ENCODE measurements around the gene LCP2. TPM values are rescaled to one million over a fixed set of nuclear protein-coding genes. Genes with fewer than 3 reads are reported as not detected.

The LCP2 gene
- total and polyA plus RNA-seq, 2 of the 4 experiments (the other 2 are of a cell fraction) = not detected

GRCh38 chr5:170305646-170306025, 8.1 kb upstream of the LCP2 start:
- intact Hi-C loops (cut with micrococcal nuclease) (no loop called here), in situ Hi-C loops (cut with MboI; ENCODE audit: low sequenced_read_pairs) (no loop called here), dilution Hi-C loops (cut with HindIII; ENCODE audit: low sequenced_read_pairs, unreplicated experiment) (no loop called here)
- Histone ChIP-seq H4K8ac (ENCODE audit: low read depth in 2 of 2, low read length in 2 of 2) (no peak overlapping the region), H2BK5ac (ENCODE audit: low read depth, low read length, poor library complexity, severe bottlenecking) (no peak overlapping the region), H4K91ac (ENCODE audit: insufficient read depth, low read depth, low read length) (no peak overlapping the region), H2BK20ac (ENCODE audit: low read depth, low read length) (no peak overlapping the region), H3K4me1 (ENCODE audit: control insufficient read depth, insufficient read depth, low read length) (no peaks in the 10 kb centered on the region), H3K56ac (ENCODE audit: extremely low read depth, insufficient read depth, low read length) (no peak overlapping the region), H4K20me1 (ENCODE audit: insufficient read depth, low read length) (no peaks in the 10 kb centered on the region), H2AK9ac (replicated peaks; ENCODE audit: low read depth, low read length, poor library complexity) (no peak overlapping the region), H2AFZ (replicated peaks; ENCODE audit: low read length, poor library complexity) (no peak overlapping the region), H4K5ac (ENCODE audit: low read depth, low read length) (no peak overlapping the region), H3K9me3 (ENCODE audit: control insufficient read depth, insufficient read depth, low read length) (no peaks in the 10 kb centered on the region), H3K14ac (replicated peaks; ENCODE audit: low read depth, low read length) (no peak overlapping the region), H3K27ac (ENCODE audit: insufficient read depth, low read length) (no peak overlapping the region), H3K4me3 (ENCODE audit: insufficient read depth, low read depth, low read length) (no peak overlapping the region), H2BK15ac (ENCODE audit: low read depth, low read length) (no peak overlapping the region), H2AK5ac (ENCODE audit: low read depth, low read length) (no peak overlapping the region), H3K4ac (ENCODE audit: low read depth, low read length) (no peak overlapping the region), H3K18ac (ENCODE audit: low read depth, low read length) (no peak overlapping the region), H3K27me3 (ENCODE audit: control insufficient read depth, insufficient read depth, low read length) (no peaks in the 10 kb centered on the region), H3K23ac (ENCODE audit: low read depth, low read length) (no peak overlapping the region), H3K9me1 (ENCODE audit: insufficient read depth, low read length) (no peaks in the 10 kb centered on the region), H3K79me1 (ENCODE audit: low read depth in 1 of 2, low read length in 2 of 2) (no peaks in the 10 kb centered on the region), H2BK120ac (ENCODE audit: low read depth, low read length) (no peak overlapping the region), H3K4me2 (ENCODE audit: low read depth, low read length) (no peak overlapping the region), H3K36me3 (ENCODE audit: control insufficient read depth, insufficient read depth, low read length) (no peaks in the 10 kb centered on the region), H3K9ac (ENCODE audit: low read depth, low read length) (no peak overlapping the region)
- ATAC-seq (ENCODE audit: low read depth) = no peak
- no peak for DNase-seq
- CTCF ChIA-PET = interaction anchor here (0.6 kb wide), 1 partner anchor 16 kb away, joined by 3 read pairs; no protein-coding TSS in a partner anchor
- WGBS, 2 experiments (ENCODE audit: extremely low coverage in 2 of 2, insufficient read length in 1 of 2) = no CpG with 5 or more reads among the region's 3 CpGs
- no TSS peak for BruUV-seq (replicated peaks)
- POLR2A ChIA-PET (ENCODE audit: unreplicated experiment) = no interaction called here
- TF ChIP-seq POLR2A (IDR thresholded peaks at IDR 0.05; ENCODE audit: low read depth, low read length) = no peak
- TF ChIP-seq SMC3 (IDR thresholded peaks at IDR 0.05; ENCODE audit: low read depth, low read length) = no peak
- TF ChIP-seq MXI1 (IDR thresholded peaks at IDR 0.05; ENCODE audit: borderline replicate concordance, low read depth, low read length) = no peak
- TF ChIP-seq ELK1 (IDR thresholded peaks at IDR 0.05; ENCODE audit: borderline replicate concordance, low read depth, low read length) = no peak
- TF ChIP-seq FOS (IDR thresholded peaks at IDR 0.05; ENCODE audit: low read depth, low read length) = no peak
- TF ChIP-seq BHLHE40 (IDR thresholded peaks at IDR 0.05; ENCODE audit: low read depth, low read length) = no peak
- TF ChIP-seq MAFK (IDR thresholded peaks at IDR 0.05; ENCODE audit: low read depth, low read length) = no peak
- TF ChIP-seq, protein P1, sequence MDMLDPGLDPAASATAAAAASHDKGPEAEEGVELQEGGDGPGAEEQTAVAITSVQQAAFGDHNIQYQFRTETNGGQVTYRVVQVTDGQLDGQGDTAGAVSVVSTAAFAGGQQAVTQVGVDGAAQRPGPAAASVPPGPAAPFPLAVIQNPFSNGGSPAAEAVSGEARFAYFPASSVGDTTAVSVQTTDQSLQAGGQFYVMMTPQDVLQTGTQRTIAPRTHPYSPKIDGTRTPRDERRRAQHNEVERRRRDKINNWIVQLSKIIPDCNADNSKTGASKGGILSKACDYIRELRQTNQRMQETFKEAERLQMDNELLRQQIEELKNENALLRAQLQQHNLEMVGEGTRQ (IDR thresholded peaks at IDR 0.05; ENCODE audit: low read depth, low read length) = no peak
- no peak for TF ChIP-seq MAZ (IDR thresholded peaks at IDR 0.05; ENCODE audit: borderline replicate concordance, low read depth, low read length)
- TF ChIP-seq NFE2L2 (IDR thresholded peaks at IDR 0.05; ENCODE audit: low read depth, low read length) = no peak
- TF ChIP-seq, protein P2, sequence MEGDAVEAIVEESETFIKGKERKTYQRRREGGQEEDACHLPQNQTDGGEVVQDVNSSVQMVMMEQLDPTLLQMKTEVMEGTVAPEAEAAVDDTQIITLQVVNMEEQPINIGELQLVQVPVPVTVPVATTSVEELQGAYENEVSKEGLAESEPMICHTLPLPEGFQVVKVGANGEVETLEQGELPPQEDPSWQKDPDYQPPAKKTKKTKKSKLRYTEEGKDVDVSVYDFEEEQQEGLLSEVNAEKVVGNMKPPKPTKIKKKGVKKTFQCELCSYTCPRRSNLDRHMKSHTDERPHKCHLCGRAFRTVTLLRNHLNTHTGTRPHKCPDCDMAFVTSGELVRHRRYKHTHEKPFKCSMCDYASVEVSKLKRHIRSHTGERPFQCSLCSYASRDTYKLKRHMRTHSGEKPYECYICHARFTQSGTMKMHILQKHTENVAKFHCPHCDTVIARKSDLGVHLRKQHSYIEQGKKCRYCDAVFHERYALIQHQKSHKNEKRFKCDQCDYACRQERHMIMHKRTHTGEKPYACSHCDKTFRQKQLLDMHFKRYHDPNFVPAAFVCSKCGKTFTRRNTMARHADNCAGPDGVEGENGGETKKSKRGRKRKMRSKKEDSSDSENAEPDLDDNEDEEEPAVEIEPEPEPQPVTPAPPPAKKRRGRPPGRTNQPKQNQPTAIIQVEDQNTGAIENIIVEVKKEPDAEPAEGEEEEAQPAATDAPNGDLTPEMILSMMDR (conservative IDR thresholded peaks at IDR 0.05; ENCODE audit: low read depth, low read length) = no peak
- no peak for TF ChIP-seq RFX5 (IDR thresholded peaks at IDR 0.05; ENCODE audit: low read depth, low read length)
- TF ChIP-seq CHD1 (IDR thresholded peaks at IDR 0.05; ENCODE audit: low read depth, low read length) = no peak
- no peak for TF ChIP-seq RCOR1 (IDR thresholded peaks at IDR 0.05; ENCODE audit: insufficient replicate concordance, low read length)
